ENCODE results near the gene RSRP1.
"Not testable (repeated sequence)": the region's sequence is repeated elsewhere in the genome, so short reads cannot be mapped to it uniquely, and the experiment has no call there.

The RSRP1 gene

DNA sequence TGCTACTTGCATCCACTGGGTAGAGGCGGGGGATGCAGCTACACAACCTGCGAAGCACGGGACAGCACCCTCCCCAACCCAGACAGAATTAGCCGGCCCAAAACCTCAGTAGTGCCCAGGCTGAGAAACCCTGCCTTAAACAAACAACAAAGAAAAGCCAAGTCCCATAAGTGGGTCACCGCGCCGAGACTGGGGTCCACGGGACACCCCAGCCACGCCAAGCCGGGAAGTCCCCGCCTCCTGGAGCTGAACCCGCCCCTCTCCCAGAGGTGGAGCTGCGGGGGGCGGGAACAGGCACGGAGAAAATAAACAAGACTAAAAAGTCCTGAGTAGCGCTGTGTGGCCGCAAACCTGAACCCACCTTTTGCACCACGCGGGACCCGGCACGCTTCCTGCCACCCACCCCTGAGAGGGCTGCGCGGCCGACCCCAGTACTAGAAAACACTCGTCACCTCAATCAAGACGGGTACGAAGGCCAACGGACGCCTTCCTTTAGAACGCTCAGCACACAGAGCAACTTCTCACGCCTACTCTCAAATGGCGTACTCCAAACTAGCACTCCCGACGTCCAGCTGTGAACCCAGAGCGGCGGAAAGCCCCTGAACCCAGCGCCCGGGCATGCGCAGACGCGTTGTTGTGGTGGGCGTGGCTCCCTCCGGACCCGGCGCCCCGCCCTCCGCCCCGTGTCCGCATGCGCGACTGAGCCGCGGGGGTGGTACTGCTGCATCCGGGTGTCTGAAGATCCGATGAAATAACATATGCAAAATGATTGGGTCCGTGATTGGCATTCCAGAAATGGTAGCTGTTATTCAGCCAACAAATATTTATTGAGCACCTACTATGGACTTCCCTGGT, 20.3 kb upstream of the RSRP1 start:
- in situ Hi-C loops (cut with MboI; ENCODE audit: low pct_unique_long_range_greater_than_20kb, low sequenced_read_pairs, unreplicated experiment), result not testable (repeated sequence)
- DNase-seq (ENCODE audit: low spot score), result peak; percentile 73

DNA sequence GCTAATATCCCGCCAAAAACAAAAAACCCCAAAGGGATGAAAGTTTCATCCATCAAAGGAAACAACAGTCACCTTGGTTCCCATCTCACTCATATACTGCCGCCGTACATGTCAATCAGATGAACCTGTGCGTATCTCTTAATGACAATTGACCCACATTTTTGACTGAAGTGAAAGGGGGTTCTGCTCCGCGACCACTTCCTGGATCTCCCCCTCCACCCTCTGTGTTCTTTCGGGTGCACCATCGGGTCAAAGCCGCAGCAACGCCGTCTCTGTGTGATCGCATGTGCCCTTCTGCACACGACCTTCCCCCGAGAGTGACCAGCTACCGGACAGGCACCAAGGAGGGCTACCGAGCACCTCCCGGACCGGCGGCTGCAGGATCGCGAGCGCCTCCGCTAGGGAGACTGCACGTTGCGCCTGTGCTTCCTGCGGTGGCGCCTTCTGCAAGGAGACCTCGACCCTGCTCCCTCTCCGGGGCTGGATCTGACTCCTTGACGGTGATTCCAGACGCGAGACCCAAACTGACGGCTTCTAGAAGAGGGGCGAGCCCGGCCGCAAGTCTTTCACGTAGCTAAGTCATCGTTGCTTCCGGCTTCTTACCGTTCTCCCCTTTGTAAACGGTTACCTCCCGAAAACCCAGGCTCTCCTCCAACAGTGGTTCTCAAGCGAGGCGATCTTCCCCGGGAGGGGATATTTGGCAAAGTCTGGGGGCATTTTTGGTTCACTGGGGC, 19.5 kb upstream of the RSRP1 start:
- TF ChIP-seq, protein P1, sequence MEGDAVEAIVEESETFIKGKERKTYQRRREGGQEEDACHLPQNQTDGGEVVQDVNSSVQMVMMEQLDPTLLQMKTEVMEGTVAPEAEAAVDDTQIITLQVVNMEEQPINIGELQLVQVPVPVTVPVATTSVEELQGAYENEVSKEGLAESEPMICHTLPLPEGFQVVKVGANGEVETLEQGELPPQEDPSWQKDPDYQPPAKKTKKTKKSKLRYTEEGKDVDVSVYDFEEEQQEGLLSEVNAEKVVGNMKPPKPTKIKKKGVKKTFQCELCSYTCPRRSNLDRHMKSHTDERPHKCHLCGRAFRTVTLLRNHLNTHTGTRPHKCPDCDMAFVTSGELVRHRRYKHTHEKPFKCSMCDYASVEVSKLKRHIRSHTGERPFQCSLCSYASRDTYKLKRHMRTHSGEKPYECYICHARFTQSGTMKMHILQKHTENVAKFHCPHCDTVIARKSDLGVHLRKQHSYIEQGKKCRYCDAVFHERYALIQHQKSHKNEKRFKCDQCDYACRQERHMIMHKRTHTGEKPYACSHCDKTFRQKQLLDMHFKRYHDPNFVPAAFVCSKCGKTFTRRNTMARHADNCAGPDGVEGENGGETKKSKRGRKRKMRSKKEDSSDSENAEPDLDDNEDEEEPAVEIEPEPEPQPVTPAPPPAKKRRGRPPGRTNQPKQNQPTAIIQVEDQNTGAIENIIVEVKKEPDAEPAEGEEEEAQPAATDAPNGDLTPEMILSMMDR (IDR thresholded peaks at IDR 0.05; ENCODE audit: extremely low read depth, insufficient read depth, missing control alignments), result peak; percentile 22
- DNase-seq (ENCODE audit: low spot score); in situ Hi-C loops (cut with MboI; ENCODE audit: low pct_unique_long_range_greater_than_20kb, low sequenced_read_pairs, unreplicated experiment): not testable (repeated sequence)

DNA sequence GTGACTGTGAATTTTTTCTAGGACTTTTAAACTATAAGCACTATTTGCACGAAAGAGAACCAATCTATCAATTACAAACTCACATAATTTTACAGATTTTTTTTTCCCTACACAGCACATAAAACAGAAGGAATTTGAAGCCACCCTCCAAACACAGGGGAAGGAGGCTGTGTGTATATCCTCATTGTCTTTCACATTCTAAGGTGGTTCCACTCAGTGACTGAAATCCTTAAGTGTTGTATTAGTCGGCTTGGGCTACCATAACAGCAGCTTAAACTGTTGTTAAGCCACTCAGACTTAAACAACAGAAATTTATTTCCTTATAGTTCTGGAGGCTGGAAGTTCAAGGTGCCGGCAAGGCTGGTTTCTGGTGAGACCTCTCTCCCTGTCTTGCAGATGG, 13.1 kb upstream of the RSRP1 start:
- DNase-seq (ENCODE audit: low spot score); in situ Hi-C loops (cut with MboI; ENCODE audit: low pct_unique_long_range_greater_than_20kb, low sequenced_read_pairs, unreplicated experiment): not testable (repeated sequence)

DNA sequence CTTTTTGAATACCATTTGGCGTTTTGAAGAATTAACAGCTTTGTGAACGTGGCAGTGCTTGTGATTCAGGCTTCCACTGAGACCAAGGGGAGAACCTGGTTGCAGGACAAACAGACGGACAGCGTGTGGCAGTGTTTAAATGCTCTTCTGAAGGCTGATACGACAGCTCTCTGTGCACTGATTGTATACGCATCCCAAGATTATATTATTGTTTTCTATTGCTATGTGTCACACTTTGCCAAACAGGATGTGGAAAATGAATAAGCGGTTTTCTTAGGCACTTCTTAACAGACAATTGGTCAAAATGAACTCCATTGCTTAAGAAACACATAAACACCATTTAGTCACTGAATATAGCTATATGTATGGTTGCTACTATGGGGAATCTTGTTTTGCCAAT, 12.6 kb upstream of the RSRP1 start:
- in situ Hi-C loops (cut with MboI; ENCODE audit: low pct_unique_long_range_greater_than_20kb, low sequenced_read_pairs, unreplicated experiment), result loop anchor here (5.0 kb wide), 1 partner anchor 87 kb away; no protein-coding TSS in a partner anchor
- DNase-seq (ENCODE audit: low spot score), result not testable (repeated sequence)

DNA sequence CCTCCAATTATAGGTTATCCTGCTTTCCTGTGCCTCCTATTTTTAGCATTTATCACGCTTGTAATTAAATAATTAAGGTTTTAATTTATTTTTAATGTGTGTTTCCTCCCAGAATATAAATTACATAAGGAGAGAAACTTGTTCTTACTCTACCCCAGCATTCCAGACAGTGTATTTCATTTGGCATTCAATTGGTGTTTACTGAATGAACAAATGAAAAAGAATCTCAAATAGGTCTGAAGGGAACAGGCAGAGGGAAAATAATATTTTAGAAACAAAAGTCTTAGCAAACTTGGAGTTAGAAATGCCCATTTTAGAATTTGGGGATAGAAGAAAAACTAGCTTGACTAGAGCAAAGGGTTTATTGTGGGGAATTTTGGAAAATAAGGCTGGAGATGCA, 9.9 kb upstream of the RSRP1 start:
- DNase-seq (ENCODE audit: low spot score), result no peak
- TF ChIP-seq, protein P1 (IDR thresholded peaks at IDR 0.05; ENCODE audit: extremely low read depth, insufficient read depth, missing control alignments), result no peak
- in situ Hi-C loops (cut with MboI; ENCODE audit: low pct_unique_long_range_greater_than_20kb, low sequenced_read_pairs, unreplicated experiment), result loop anchor here (5.0 kb wide), 1 partner anchor 90 kb away; no protein-coding TSS in a partner anchor

DNA sequence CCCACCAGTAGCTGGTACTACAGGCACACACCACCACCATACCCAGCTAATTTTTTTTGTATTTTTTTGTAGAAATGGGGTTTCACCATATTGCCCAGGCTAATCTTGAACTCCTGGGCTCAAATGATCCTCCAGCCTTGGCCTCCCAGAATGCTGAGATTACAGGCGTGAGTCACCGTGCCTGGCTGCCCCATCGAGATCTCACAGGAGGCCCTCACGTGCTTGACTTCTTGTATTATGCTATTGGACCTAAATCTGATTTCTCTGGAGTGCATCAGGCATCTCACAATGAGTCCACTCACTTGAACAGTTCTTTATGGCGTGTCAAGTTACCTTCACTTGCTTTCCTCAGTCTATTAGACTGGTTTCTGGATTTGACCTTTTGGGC, 9.3 kb upstream of the RSRP1 start:
- TF ChIP-seq, protein P1 (IDR thresholded peaks at IDR 0.05; ENCODE audit: extremely low read depth, insufficient read depth, missing control alignments), result no peak
- in situ Hi-C loops (cut with MboI; ENCODE audit: low pct_unique_long_range_greater_than_20kb, low sequenced_read_pairs, unreplicated experiment), result loop anchor here (5.0 kb wide), 1 partner anchor 91 kb away; no protein-coding TSS in a partner anchor
- DNase-seq (ENCODE audit: low spot score), result no peak

DNA sequence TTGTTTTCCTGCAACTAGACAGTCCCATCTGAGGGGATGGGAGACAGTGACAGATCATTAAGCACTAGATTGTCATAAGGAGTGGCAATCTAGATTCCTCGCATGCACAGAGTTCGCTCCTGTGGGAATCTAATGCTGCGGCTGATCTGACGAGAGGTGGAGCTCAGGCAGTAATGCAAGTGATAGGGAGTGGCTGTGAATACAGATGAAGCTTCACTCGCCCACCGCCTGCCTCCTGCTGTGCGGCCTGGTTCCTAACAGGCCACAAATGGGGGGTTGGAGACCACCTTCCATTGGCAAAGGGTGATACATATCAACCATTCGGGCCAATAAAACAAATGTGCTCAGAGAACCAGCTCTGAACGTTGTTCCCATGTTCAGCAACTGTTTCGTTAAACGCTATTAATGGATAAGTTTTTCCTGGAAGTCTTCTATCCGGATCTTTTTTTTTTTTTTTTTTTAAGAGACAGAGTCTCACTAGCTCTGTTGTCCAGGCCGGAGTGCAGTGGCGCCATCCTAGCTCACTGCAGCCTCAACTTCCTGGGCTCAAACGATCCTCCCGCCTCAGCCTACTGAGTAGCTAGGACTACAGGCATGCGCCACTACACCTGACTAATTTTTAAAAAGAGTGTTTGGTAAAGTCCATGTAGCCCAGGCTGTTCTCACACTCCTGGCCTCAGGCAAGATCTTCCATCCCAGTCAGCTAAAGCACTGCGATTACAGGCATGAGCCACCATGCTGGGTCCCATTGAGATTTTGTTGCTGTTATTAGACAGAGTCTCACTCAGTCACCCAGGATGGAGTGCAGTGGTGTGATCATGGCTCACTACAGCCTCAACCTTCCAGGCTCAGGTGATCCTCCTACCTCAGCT, 8.7 kb upstream of the RSRP1 start:
- TF ChIP-seq, protein P1 (IDR thresholded peaks at IDR 0.05; ENCODE audit: extremely low read depth, insufficient read depth, missing control alignments), result no peak
- in situ Hi-C loops (cut with MboI; ENCODE audit: low pct_unique_long_range_greater_than_20kb, low sequenced_read_pairs, unreplicated experiment), result loop anchor here (5.0 kb wide), 1 partner anchor 91 kb away; no protein-coding TSS in a partner anchor
- DNase-seq (ENCODE audit: low spot score), result no peak
